Endothelial cell of umbilical vein (primary cell): ENCODE data around the gene FNBP1L. TPM values are rescaled to one million over a fixed set of nuclear protein-coding genes. Genes with fewer than 3 reads are reported as not detected.

ENCODE experiments used
- BruUV-seq: library from RNA; stranded (reverse); fragments of 400-500 nt; replicated peaks from 2 replicates; lab custom pipeline; 2021; lab: Mats Ljungman, UMichigan
- CTCF ChIA-PET: fragments of 300-600, 350-600 bp; sonication (Branson Sonifier 250); formaldehyde crosslinking; loops from one replicate; lab custom pipeline; 2021; ENCODE audit warnings: antibody characterized with exemption, inconsistent platforms; lab: Charles Lee
- POLR2A ChIA-PET: fragments of 300-600, 350-600 bp; sonication (Branson Sonifier 250); formaldehyde crosslinking; loops from one replicate; lab custom pipeline; 2021; ENCODE audit warnings: antibody characterized with exemption, inconsistent platforms; lab: Charles Lee
- DNase-seq: peaks from one replicate; pipeline ENCODE4 v3.0.0-alpha.2; 2011; ENCODE audit warnings: low read depth, low spot score
- FAIRE-seq: peaks from 2 replicates; lab custom pipeline; 2011; peaks lifted over from hg19 to GRCh38; lab: Jason Lieb, UNC
- H2AFZ ChIP-seq: 2 replicates; pipeline ENCODE4 v1.6.0; 2012; ENCODE audit warnings: low read depth, low read length, control low read depth, inconsistent platforms
- H3K27ac ChIP-seq: 2 replicates; pipeline ENCODE4 v1.5.1; 2011; ENCODE audit warnings: low read depth, mild to moderate bottlenecking, control low read depth, low read length, moderate library complexity; ENCODE audit not compliant: insufficient read depth
- H3K27me3 ChIP-seq, 2 experiments: 2 replicates each; pipeline versions ENCODE4 v1.6.0 to v1.6.1; 2011; ENCODE audit warnings: low read length in 2 of 2, mixed read lengths in 1 of 2; ENCODE audit not compliant: control insufficient read depth in 2 of 2, insufficient read depth in 2 of 2
- H3K36me3 ChIP-seq, 2 experiments: 2 replicates in 1 of 2; 3 replicates in 1 of 2; pipeline ENCODE4 v1.5.1; 2011; ENCODE audit warnings: low read length in 2 of 2, mild to moderate bottlenecking in 1 of 2, moderate library complexity in 1 of 2; ENCODE audit not compliant: control insufficient read depth in 2 of 2, insufficient read depth in 2 of 2; ENCODE audit errors: extremely low read depth in 1 of 2
- H3K4me1 ChIP-seq: 3 replicates; pipeline ENCODE4 v1.5.1; 2011; ENCODE audit warnings: mild to moderate bottlenecking, low read length; ENCODE audit not compliant: control insufficient read depth, insufficient read depth; ENCODE audit errors: extremely low read depth
- H3K4me2 ChIP-seq: 2 replicates; pipeline ENCODE4 v1.6.1; 2011; ENCODE audit warnings: low read length, control low read depth, mixed read lengths; ENCODE audit not compliant: insufficient read depth
- H3K4me3 ChIP-seq, 3 experiments: fragments of 200-600 bp in 1 of 3; sonication (generic), shearing (Covaris generic) in 1 of 3; replicated peaks in 1 of 3; 2 replicates each; pipeline ENCODE4 v1.5.1; 2011 to 2016; ENCODE audit warnings: control low read depth in 3 of 3, low read length in 3 of 3, mild to moderate bottlenecking in 2 of 3, inconsistent platforms in 1 of 3, low read depth in 1 of 3, moderate library complexity in 1 of 3; ENCODE audit not compliant: insufficient read depth in 1 of 3
- H3K79me2 ChIP-seq: 2 replicates; pipeline ENCODE4 v1.6.0; 2012; ENCODE audit warnings: low read length, inconsistent platforms; ENCODE audit not compliant: control insufficient read depth, insufficient read depth
- H3K9ac ChIP-seq: replicated peaks from 2 replicates; pipeline ENCODE3; 2011; ENCODE audit warnings: low read length, control low read depth; ENCODE audit not compliant: insufficient read depth; ENCODE audit errors: extremely low read depth
- H3K9me1 ChIP-seq: replicated peaks from 3 replicates; pipeline ENCODE4 v1.6.0; 2011; ENCODE audit warnings: mild to moderate bottlenecking, low read length; ENCODE audit not compliant: control insufficient read depth, insufficient read depth; ENCODE audit errors: extremely low read depth
- H3K9me3 ChIP-seq: replicated peaks from 2 replicates; pipeline ENCODE4 v1.5.1; 2012; ENCODE audit warnings: low read length, inconsistent platforms; ENCODE audit not compliant: control insufficient read depth, insufficient read depth
- H4K20me1 ChIP-seq: replicated peaks from 2 replicates; pipeline ENCODE3; 2011; ENCODE audit warnings: mild to moderate bottlenecking, low read length; ENCODE audit not compliant: control insufficient read depth, insufficient read depth; ENCODE audit errors: extremely low read depth
- CTCF ChIP-seq, 2 donors: IDR thresholded peaks; 1 replicate in 1 of 2; 2 replicates in 1 of 2; pipeline ENCODE4 v1.5.1; 2011; ENCODE audit warnings: low read length in 2 of 2, mild to moderate bottlenecking in 2 of 2, moderate library complexity in 2 of 2, control low read depth in 1 of 2, inconsistent platforms in 1 of 2, low read depth in 1 of 2; ENCODE audit not compliant: insufficient read depth in 1 of 2; ENCODE audit errors: extremely low read depth in 1 of 2
- EZH2 ChIP-seq: IDR thresholded peaks from 2 replicates; pipeline ENCODE4 v1.6.1; 2012; ENCODE audit warnings: borderline replicate concordance, low read depth, mild to moderate bottlenecking, moderate library complexity, low read length, inconsistent platforms; ENCODE audit not compliant: severe bottlenecking
- FOS ChIP-seq: IDR thresholded peaks from 2 replicates; pipeline ENCODE4 v1.6.1; 2011; ENCODE audit warnings: mild to moderate bottlenecking, low read length, moderate library complexity, borderline replicate concordance; ENCODE audit not compliant: insufficient read depth
- GATA2 ChIP-seq: IDR thresholded peaks from 2 replicates; pipeline ENCODE4 v1.7.0; 2011; ENCODE audit warnings: low read depth, mild to moderate bottlenecking, moderate library complexity, mixed read lengths, low read length; ENCODE audit not compliant: insufficient read length, insufficient read depth
- JUN ChIP-seq: IDR thresholded peaks from 2 replicates; pipeline ENCODE4 v1.6.1; 2011; ENCODE audit warnings: borderline replicate concordance, low read depth; ENCODE audit not compliant: insufficient read length, insufficient read depth
- MAX ChIP-seq: IDR thresholded peaks from 2 replicates; pipeline ENCODE4 v1.6.1; 2011; ENCODE audit not compliant: insufficient read depth, insufficient read length
- MYC ChIP-seq: IDR thresholded peaks from one replicate; pipeline ENCODE4 v1.6.1; 2011; ENCODE audit warnings: mild to moderate bottlenecking, low read depth, low read length
- POLR2A ChIP-seq: IDR thresholded peaks from 2 replicates; pipeline ENCODE4 v1.6.1; 2012; ENCODE audit warnings: low read depth, mild to moderate bottlenecking, control low read depth, low read length
- POLR2AphosphoS5 ChIP-seq: IDR thresholded peaks from 2 replicates; pipeline ENCODE4 v1.6.1; 2012; ENCODE audit warnings: low read depth, mild to moderate bottlenecking, control low read depth, low read length, moderate library complexity; ENCODE audit not compliant: insufficient read depth
- dilution Hi-C: fragments of 300-500 bp; cut with MboI; formaldehyde crosslinking; loops from one replicate; pipeline ENCODE4 v1.15.0; 2019; ENCODE audit warnings: low sequenced_read_pairs; ENCODE audit not compliant: extremely low pct_ligation_motif_present
- intact Hi-C: fragments of 100-400 bp; cut with micrococcal nuclease; formaldehyde crosslinking; loops from one replicate; pipeline ENCODE4 v1.10.0; 2022
- polyA plus RNA-seq, 4 experiments: library from polyadenylated mRNA; depleted of rRNA in 3 of 4; stranded (reverse) in 3 of 4; unstranded in 1 of 4; fragments of >200 nt; gene quantifications; 2 replicates each; pipeline versions ENCODE4 v1.2.1 to v1.2.3, GENCODE V29; 2011 to 2012; ENCODE audit warnings: missing spikeins in 1 of 4
- total RNA-seq: library from RNA; stranded (reverse); gene quantifications from 2 replicates; pipeline ENCODE4 v1.2.3, GENCODE V29; 2021

Gene FNBP1L
- total and polyA plus RNA-seq, 2 donors (not counting 3 experiments of a cell fraction or from before 2014, with no cell fraction given): 28.1 to 56.4 TPM

GRCh38 chr1:93595743-93596142, 147.8 kb downstream of the FNBP1L start:
- DNase-seq (no peak), FAIRE-seq (no peak)
- Histone ChIP-seq H3K4me1 (peaks cover 10% of the 10 kb centered on the region), H3K27ac (no peak overlapping the region), H3K9me3 (no peaks in the 10 kb centered on the region), H4K20me1 (no peaks in the 10 kb centered on the region), H3K27me3 (no peaks in the 10 kb centered on the region), H3K4me3 (no peak overlapping the region), H2AFZ (no peak overlapping the region), H3K4me2 (no peak overlapping the region), H3K79me2 (peaks cover 90% of the 10 kb centered on the region), H3K9me1 (no peaks in the 10 kb centered on the region), H3K9ac (no peak overlapping the region), H3K36me3 (peaks cover 0 to 3% of the 10 kb centered on the region in 2 experiments)
- TF ChIP-seq MAX (no peak), FOS (no peak), GATA2 (no peak), CTCF (IDR thresholded peaks at IDR 0.05; ENCODE audit: extremely low read depth in 1 of 2, insufficient read depth in 1 of 2, low read depth in 1 of 2, low read length in 2 of 2) (no peak), JUN (no peak), EZH2 (no peak), MYC (no peak), POLR2A (no peak), POLR2AphosphoS5 (no peak)
- POLR2A ChIA-PET: no interaction called here
- CTCF ChIA-PET: no interaction called here
- dilution Hi-C loops (no loop called here), intact Hi-C loops (no loop called here)
- BruUV-seq: no TSS peak
